Neural progenitor cell (in vitro differentiated cells): ENCODE results near the gene CAMK1D. TPM values are rescaled to one million over a fixed set of nuclear protein-coding genes. Genes with fewer than 3 reads are reported as not detected.
A peak's percentile ranks its signal among the peaks of the same experiment; 100 is the strongest.
"Not testable (repeated sequence)": the region's sequence is repeated elsewhere in the genome, so short reads cannot be mapped to it uniquely, and the experiment has no call there.

Experiments used
- DNase-seq: peaks from one replicate; pipeline ENCODE4 v3.0.0-alpha.2; 2016; ENCODE audit warnings: low spot score
- H2AFZ ChIP-seq: fragments of 200-600 bp; sonication (generic); replicated peaks from 2 replicates; pipeline ENCODE4 v1.6.1; 2016; ENCODE audit warnings: antibody characterized with exemption
- H3F3A ChIP-seq: fragments of 200-600 bp; sonication (generic); 2 replicates; pipeline ENCODE4 v1.6.1; 2016; ENCODE audit warnings: antibody characterized with exemption, low read depth
- H3K27ac ChIP-seq: fragments of 200-600 bp; sonication (generic); 2 replicates; pipeline ENCODE4 v1.5.1; 2016; ENCODE audit warnings: mild to moderate bottlenecking
- H3K27me3 ChIP-seq: fragments of 200-600 bp; sonication (generic); 2 replicates; pipeline ENCODE4 v1.6.1; 2016; ENCODE audit warnings: mild to moderate bottlenecking, moderate library complexity
- H3K36me3 ChIP-seq: fragments of 200-600 bp; sonication (generic); 2 replicates; pipeline ENCODE4 v1.5.1; 2016
- H3K4me1 ChIP-seq: fragments of 200-600 bp; sonication (generic); 2 replicates; pipeline ENCODE4 v1.6.1; 2016; ENCODE audit warnings: mixed run types
- H3K4me2 ChIP-seq: fragments of 200-600 bp; sonication (generic); 2 replicates; pipeline ENCODE4 v1.6.1; 2016
- H3K4me3 ChIP-seq: fragments of 200-600 bp; sonication (generic); 2 replicates; pipeline ENCODE4 v1.5.1; 2016
- H3K79me2 ChIP-seq: fragments of 200-600 bp; sonication (generic); 2 replicates; pipeline ENCODE4 v1.6.1; 2016; ENCODE audit warnings: low read depth
- H3K9ac ChIP-seq: fragments of 200-600 bp; sonication (generic); 2 replicates; pipeline ENCODE4 v1.6.1; 2016
- H3K9me3 ChIP-seq: fragments of 200-600 bp; sonication (generic); 2 replicates; pipeline ENCODE4 v1.5.1; 2016; ENCODE audit warnings: low read depth
- H4K20me1 ChIP-seq: fragments of 200-600 bp; sonication (generic); 2 replicates; pipeline ENCODE4 v1.6.1; 2016; ENCODE audit warnings: low read depth
- H3K27ac Mint-ChIP-seq: 3 replicates; pipeline ENCODE4 v1.8.0; 2021; ENCODE audit warnings: mixed read lengths
- H3K27me3 Mint-ChIP-seq: 2 replicates; pipeline ENCODE4 v1.8.0; 2022; ENCODE audit warnings: low read depth, mild to moderate bottlenecking, inconsistent platforms, moderate library complexity, mixed read lengths; ENCODE audit not compliant: insufficient read depth
- H3K36me3 Mint-ChIP-seq: 3 replicates; pipeline ENCODE4 v1.8.0; 2021; ENCODE audit warnings: mixed read lengths
- H3K4me1 Mint-ChIP-seq: 3 replicates; pipeline ENCODE4 v1.8.0; 2021; ENCODE audit warnings: mixed read lengths
- H3K4me3 Mint-ChIP-seq: 3 replicates; pipeline ENCODE4 v1.8.0; 2021; ENCODE audit warnings: mild to moderate bottlenecking, moderate library complexity, mixed read lengths
- H3K9me3 Mint-ChIP-seq: 3 replicates; pipeline ENCODE4 v1.8.0; 2020; ENCODE audit warnings: mixed read lengths
- CTCF ChIP-seq: fragments of 200-600 bp; sonication (generic); IDR thresholded peaks from 2 replicates; pipeline ENCODE4 v1.5.1; 2017; ENCODE audit warnings: antibody characterized with exemption, mild to moderate bottlenecking
- EZH2 ChIP-seq: fragments of 200-600 bp; sonication (generic); IDR thresholded peaks from 2 replicates; pipeline ENCODE4 v1.6.1; 2017; ENCODE audit warnings: antibody characterized with exemption, mild to moderate bottlenecking, moderate library complexity
- EZH2phosphoT487 ChIP-seq: fragments of 200-600 bp; sonication (generic); IDR thresholded peaks from 2 replicates; pipeline ENCODE4 v1.6.1; 2017; ENCODE audit warnings: antibody characterized with exemption
- total RNA-seq: library from RNA; depleted of rRNA; stranded (reverse); fragments of >200 nt; gene quantifications from 2 replicates; pipeline ENCODE4 v1.2.3, GENCODE V29; 2015; ENCODE audit warnings: low replicate concordance

CAMK1D gene
- total RNA-seq, 1 donor from 2014 or later: 7.6 TPM

DNA sequence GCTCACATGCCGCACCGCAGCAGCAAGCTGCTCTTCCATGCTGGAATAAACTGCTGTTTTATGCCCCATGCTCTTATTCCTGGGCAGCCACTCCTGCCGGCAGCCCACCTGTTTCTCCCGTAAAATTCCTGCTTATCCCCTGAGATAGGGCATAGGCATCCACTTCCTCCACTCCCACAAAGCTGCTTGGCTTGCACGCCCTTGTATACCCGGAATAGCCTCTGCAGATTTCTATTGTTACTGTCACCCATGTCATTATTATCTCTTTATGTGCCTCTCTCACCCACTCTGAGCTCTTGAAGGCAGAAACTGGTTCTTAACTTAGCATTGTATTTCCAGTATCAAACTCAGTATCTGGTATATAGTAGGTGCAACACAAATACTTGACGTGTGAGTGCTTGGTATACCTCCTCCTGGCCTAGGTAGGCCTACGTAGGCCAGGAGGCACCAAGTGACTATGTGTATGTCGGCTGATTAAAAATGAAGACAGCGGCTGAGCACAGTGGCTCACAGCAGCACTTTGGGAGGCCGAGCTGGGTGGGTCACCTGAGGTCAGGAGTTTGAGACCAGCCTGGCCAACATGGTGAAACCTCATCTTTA, 458.8 kb downstream of the CAMK1D start:
- TF ChIP-seq EZH2: no peak
- TF ChIP-seq EZH2phosphoT487: no peak
- TF ChIP-seq CTCF: no peak
- no peak overlapping the region for H3K4me3 Mint-ChIP-seq
- Histone ChIP-seq H3K4me3 (no peak overlapping the region), H3K9ac (no peak overlapping the region), H3K27me3 (no peaks in the 10 kb centered on the region), H3K79me2 (no peaks in the 10 kb centered on the region), H4K20me1 (no peaks in the 10 kb centered on the region), H3F3A (no peaks in the 10 kb centered on the region), H3K9me3 (no peaks in the 10 kb centered on the region), H3K4me1 (no peaks in the 10 kb centered on the region), H3K36me3 (no peaks in the 10 kb centered on the region), H3K27ac (no peak overlapping the region), H2AFZ (no peak overlapping the region), H3K4me2 (no peak overlapping the region)
- peaks cover 3% of the 10 kb centered on the region for H3K9me3 Mint-ChIP-seq
- H3K27me3 Mint-ChIP-seq: peaks cover 2% of the 10 kb centered on the region
- peaks cover 6% of the 10 kb centered on the region for H3K36me3 Mint-ChIP-seq
- peak overlapping the region; percentile 70 for H3K27ac Mint-ChIP-seq
- H3K4me1 Mint-ChIP-seq: peaks cover 7% of the 10 kb centered on the region
- DNase-seq: no peak

DNA sequence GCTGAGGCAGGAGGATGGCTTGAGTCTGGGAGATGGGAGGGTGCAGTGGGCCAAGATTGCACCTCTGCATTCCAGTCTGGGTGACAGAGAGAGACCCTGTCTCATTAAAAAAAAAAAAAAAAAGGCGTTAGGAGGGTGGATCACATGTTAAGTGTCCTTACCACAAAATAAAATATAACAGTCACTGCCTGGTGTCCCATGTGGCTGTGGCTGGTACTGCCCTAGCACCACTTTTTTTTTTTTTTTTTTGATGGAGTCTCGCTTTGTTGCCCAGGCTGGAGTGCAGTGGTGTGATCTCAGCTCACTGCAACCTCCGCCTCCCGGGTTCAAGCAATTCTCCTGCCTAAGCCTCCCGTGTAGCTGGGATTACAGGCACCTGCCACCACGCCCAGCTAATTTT, 460.7 kb downstream of the CAMK1D start:
- H3K9me3 ChIP-seq, DNase-seq, H4K20me1 ChIP-seq, H3K36me3 ChIP-seq, H3F3A ChIP-seq, H3K4me1 ChIP-seq, H3K27me3 Mint-ChIP-seq, H3K4me3 ChIP-seq, H3K4me1 Mint-ChIP-seq, H3K9me3 Mint-ChIP-seq, H3K9ac ChIP-seq, H3K27ac Mint-ChIP-seq, H3K4me2 ChIP-seq, H2AFZ ChIP-seq, H3K79me2 ChIP-seq, H3K27ac ChIP-seq, H3K27me3 ChIP-seq, H3K4me3 Mint-ChIP-seq: not testable (repeated sequence)
- peaks cover 11% of the 10 kb centered on the region for H3K36me3 Mint-ChIP-seq
- peak; percentile 15 for TF ChIP-seq CTCF

DNA sequence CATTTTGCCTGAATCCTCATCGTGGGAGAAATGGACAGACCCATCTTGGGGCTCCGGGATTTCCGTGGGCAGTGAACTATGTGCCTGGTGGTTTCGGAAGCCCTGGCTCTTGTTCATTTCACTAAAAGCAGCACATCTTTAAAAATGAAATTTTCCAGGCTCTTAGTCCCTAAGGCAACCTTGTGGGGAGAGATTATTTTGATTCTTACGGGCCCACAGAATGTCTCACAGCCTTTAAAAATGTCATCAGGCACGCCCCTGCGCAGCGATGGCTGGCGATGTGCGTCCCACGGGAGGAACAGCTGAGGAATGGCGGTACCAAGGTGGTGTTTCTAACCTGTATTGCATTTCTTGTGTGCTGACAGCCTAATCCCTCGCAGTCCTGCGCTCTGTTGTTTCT, 462.5 kb downstream of the CAMK1D start:
- Mint-ChIP-seq H3K4me3 (no peak overlapping the region), H3K9me3 (peaks cover 6% of the 10 kb centered on the region), H3K27ac (peak overlapping the region; percentile 82), H3K36me3 (peaks cover 18% of the 10 kb centered on the region), H3K4me1 (peaks cover 5% of the 10 kb centered on the region), H3K27me3 (peaks cover 6% of the 10 kb centered on the region)
- TF ChIP-seq CTCF (no peak), EZH2phosphoT487 (no peak)
- Histone ChIP-seq H3K4me1 (no peaks in the 10 kb centered on the region), H3K79me2 (no peaks in the 10 kb centered on the region), H3K9ac (no peak overlapping the region), H3K4me3 (no peak overlapping the region), H3K36me3 (no peaks in the 10 kb centered on the region), H3K9me3 (no peaks in the 10 kb centered on the region), H3K27me3 (no peaks in the 10 kb centered on the region), H2AFZ (no peak overlapping the region), H3K27ac (no peak overlapping the region), H4K20me1 (no peaks in the 10 kb centered on the region), H3F3A (no peaks in the 10 kb centered on the region), H3K4me2 (no peak overlapping the region)
- DNase-seq: no peak
